Muscle of leg (tissue), 11 donors: Measurements from ENCODE around the gene CD320. TPM values are rescaled to one million over a fixed set of nuclear protein-coding genes. Genes with fewer than 3 reads are reported as not detected.
"Not testable (repeated sequence)": the region's sequence is repeated elsewhere in the genome, so short reads cannot be mapped to it uniquely, and the experiment has no call there.

ENCODE experiments used
- DNase-seq: peaks from one replicate; pipeline ENCODE4 v3.0.0; 2013
- H3K27ac ChIP-seq: one replicate; pipeline ENCODE4 v1.5.1; 2013; ENCODE audit warnings: mild to moderate bottlenecking, low read length, control low read depth
- H3K27me3 ChIP-seq: one replicate; pipeline ENCODE4 v1.6.1; 2013; ENCODE audit warnings: low read length; ENCODE audit not compliant: control insufficient read depth, insufficient read depth
- H3K36me3 ChIP-seq: one replicate; pipeline ENCODE4 v1.6.1; 2013; ENCODE audit warnings: low read length; ENCODE audit not compliant: control insufficient read depth, insufficient read depth
- H3K4me1 ChIP-seq: one replicate; pipeline ENCODE4 v1.6.1; 2013; ENCODE audit warnings: low read length; ENCODE audit not compliant: control insufficient read depth, insufficient read depth
- H3K4me3 ChIP-seq: one replicate; pipeline ENCODE4 v1.5.1; 2013; ENCODE audit warnings: low read length, control low read depth
- H3K9me3 ChIP-seq: replicated peaks from 2 replicates; pipeline ENCODE4 v1.6.1; 2013; ENCODE audit warnings: low read depth, low read length; ENCODE audit not compliant: control insufficient read depth
- WGBS: methylation state at CpG from one replicate; pipeline ENCODE4 v1.1.5; 2013; ENCODE audit warnings: missing lambda C conversion rate; ENCODE audit not compliant: insufficient coverage; 5-methylcytosine and 5-hydroxymethylcytosine counted together
- polyA plus RNA-seq, 8 donors: library from polyadenylated mRNA; unstranded; fragments of 120-200 nt; gene quantifications; one replicate each; pipeline versions ENCODE4 v1.2.1 to v1.2.3, GENCODE V29; 2013; ENCODE audit warnings: inconsistent platforms in 1 of 8, low replicate concordance in 1 of 8; ENCODE audit not compliant: insufficient read length in 8 of 8, insufficient read depth in 1 of 8
- total RNA-seq: library from RNA; stranded (reverse); fragments of 120-200 nt; gene quantifications from one replicate; pipeline ENCODE4 v1.2.4, GENCODE V29; 2013

The CD320 gene
- total and polyA plus RNA-seq, 9 donors: 18.7 to 27.9 (median 23.4) TPM

DNA sequence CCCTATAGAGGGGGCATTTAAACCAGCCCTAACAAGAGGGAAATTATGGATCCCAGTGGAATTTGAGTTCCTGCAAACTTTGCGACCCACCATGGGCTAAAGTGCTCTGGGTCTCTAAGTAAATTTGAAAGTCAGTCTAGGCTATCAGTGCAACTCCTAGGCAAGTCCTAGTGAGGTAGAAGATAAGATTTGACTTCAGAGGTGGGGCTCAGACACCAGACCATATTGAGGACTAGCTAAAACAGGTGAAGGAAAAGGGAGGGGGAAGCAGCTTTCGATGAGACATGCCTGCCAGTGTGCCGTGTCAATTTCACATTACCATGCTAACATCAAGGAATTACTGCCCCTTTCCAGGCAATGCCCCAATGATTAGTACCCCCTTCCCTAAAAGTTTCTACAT, 38.4 kb downstream of the CD320 start:
- no peak for DNase-seq
- Histone ChIP-seq H3K4me1 (peaks cover 8% of the 10 kb centered on the region), H3K4me3 (no peak overlapping the region), H3K27me3 (no peaks in the 10 kb centered on the region), H3K27ac (no peak overlapping the region), H3K36me3 (no peaks in the 10 kb centered on the region), H3K9me3 (no peaks in the 10 kb centered on the region)
- WGBS: 100% methylated on average over 1 of the region's 3 CpGs

DNA sequence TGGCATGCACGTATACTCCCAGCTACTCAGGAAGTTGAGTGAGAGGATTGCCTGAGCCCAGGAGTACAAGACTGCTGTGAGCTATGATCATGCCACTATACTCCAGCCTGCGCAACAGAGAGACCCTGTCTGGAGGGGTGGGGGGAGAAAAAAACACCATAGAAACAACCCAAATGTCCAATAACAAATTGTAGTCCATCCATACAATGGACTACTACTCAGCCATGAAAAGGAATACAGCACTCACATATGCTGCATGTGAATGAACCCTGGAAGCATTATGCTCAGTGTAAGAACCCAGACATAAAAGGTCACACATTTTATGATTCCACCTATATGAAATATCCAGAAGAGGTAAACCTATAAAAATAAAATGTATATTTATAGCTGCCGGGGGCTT, 42.3 kb downstream of the CD320 start:
- H3K4me1 ChIP-seq: peaks cover 8% of the 10 kb centered on the region
- no peak for DNase-seq
- no peaks in the 10 kb centered on the region for H3K9me3 ChIP-seq
- H3K36me3 ChIP-seq: peaks cover 14% of the 10 kb centered on the region
- no peak overlapping the region for H3K27ac ChIP-seq
- no peaks in the 10 kb centered on the region for H3K27me3 ChIP-seq
- no peak overlapping the region for H3K4me3 ChIP-seq
- no CpG with 5 or more reads among the region's 3 CpGs for WGBS

DNA sequence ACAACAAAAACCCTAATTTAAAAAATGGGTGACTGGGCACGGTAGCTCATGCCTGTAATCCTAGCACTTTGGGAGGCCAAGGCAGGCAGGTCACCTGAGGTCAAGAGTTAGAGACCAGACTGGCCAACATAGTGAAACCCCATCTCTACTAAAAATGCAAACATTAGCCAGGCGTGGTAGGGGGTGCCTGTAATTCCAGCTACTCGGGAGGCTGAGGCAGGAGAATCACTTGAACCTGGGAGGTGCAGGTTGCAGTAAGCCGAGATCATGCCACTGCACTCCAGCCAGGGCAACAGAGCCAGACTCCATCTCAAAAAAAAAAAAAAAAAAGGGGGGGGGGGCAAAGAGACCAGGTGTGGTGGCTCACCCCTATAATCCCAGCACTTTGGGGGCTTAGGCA, 43.9 kb downstream of the CD320 start:
- 100% methylated on average over 1 of the region's 4 CpGs for WGBS
- not testable (repeated sequence) for H3K27me3 ChIP-seq, H3K9me3 ChIP-seq, DNase-seq, H3K4me1 ChIP-seq, H3K27ac ChIP-seq, H3K4me3 ChIP-seq
- H3K36me3 ChIP-seq: peaks cover 19% of the 10 kb centered on the region

DNA sequence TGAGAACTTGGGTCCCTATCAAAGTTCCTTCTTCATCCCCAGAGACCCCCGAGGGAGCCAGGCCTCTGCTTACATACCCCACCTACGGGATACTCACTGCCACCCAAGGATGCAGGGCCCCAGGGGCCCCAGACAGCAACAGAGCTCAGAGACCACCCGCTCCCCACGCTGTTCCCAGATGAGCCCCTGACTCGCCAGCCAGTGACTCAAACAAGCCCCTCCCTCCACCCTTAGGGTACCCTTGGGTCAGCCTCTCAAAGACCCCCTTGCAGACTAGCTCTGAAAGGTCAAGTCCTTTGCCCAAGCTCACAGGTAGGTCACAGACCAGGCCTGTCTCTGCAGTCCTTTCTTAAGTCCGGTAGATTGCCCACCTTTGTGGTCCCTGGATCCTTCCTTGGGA, 45.7 kb downstream of the CD320 start:
- H3K27ac ChIP-seq: no peak overlapping the region
- H3K36me3 ChIP-seq: peaks cover 29% of the 10 kb centered on the region
- no peaks in the 10 kb centered on the region for H3K4me1 ChIP-seq
- DNase-seq: no peak
- no peak overlapping the region for H3K4me3 ChIP-seq
- H3K9me3 ChIP-seq: no peaks in the 10 kb centered on the region
- WGBS: 83% methylated on average over 4 of the region's 6 CpGs
- no peaks in the 10 kb centered on the region for H3K27me3 ChIP-seq

DNA sequence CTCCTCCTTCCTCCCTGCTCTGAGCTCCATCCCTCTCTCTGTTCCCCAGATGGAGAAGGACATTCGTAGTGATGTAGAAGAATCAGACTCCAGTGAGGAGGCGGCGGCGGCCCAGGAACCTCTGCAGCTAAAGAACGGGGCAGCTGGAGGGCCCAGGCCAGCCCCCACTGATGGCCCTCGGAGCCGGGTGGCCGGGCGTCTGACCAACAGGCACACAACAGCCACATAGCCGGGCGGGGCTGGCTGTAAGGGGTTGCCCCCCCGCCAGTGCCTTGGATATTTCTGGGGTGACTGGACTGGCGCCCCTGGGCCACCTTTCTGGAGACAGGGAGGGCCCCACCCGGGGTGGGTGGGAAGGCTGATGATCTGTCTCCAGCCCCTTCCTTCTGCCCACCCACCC, 46.3 kb downstream of the CD320 start:
- Histone ChIP-seq H3K36me3 (peaks cover 34% of the 10 kb centered on the region), H3K27me3 (no peaks in the 10 kb centered on the region), H3K4me3 (no peak overlapping the region), H3K27ac (no peak overlapping the region), H3K9me3 (no peaks in the 10 kb centered on the region), H3K4me1 (no peaks in the 10 kb centered on the region)
- WGBS: no CpG with 5 or more reads among the region's 14 CpGs
- DNase-seq: no peak

DNA sequence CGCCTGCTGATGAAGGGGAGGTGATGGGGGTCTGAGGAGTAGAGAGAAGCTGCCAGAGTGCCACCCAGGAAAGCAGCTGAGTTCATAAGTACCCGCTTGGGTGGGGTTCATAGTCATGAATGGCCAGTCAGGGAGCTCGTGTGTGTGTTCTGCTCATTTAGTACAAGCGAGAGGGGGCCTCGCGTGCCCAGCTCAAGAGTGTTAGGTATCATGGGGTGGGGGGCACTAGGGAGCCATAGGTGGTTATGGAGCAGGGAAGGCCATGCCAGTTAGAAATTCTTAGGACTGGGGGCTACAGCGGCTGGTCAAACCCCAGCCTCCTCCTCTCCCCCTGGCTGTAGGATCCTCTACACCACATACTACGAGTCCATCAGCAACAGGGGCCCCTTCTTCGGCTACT, 46.8 kb downstream of the CD320 start:
- 83% methylated on average over 8 of the region's 9 CpGs for WGBS
- Histone ChIP-seq H3K9me3 (no peaks in the 10 kb centered on the region), H3K27ac (no peak overlapping the region), H3K36me3 (peaks cover 39% of the 10 kb centered on the region), H3K27me3 (no peaks in the 10 kb centered on the region), H3K4me1 (no peaks in the 10 kb centered on the region), H3K4me3 (no peak overlapping the region)
- DNase-seq: no peak

DNA sequence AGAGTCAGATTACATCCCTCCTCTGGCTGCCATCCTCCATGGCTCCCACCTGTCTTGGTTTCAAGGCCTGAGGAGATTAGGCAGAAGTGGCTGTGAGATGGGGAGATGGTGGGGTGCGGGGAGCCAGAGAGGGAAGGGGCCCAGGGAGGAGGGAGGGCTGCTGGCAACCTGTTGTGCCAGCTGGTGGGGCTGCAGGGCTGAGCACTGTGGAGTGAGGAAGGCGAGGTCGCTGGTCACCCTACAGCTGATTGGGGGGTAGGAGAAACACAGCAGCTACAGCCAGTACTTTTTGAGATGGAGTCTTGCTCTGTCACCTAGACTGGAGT, 48.3 kb downstream of the CD320 start:
- no peak overlapping the region for H3K27ac ChIP-seq
- no peaks in the 10 kb centered on the region for H3K9me3 ChIP-seq
- no peaks in the 10 kb centered on the region for H3K4me1 ChIP-seq
- DNase-seq: no peak
- no peak overlapping the region for H3K4me3 ChIP-seq
- H3K36me3 ChIP-seq: peaks cover 52% of the 10 kb centered on the region
- H3K27me3 ChIP-seq: no peaks in the 10 kb centered on the region
- WGBS: 92% methylated on average over 1 of the region's 3 CpGs

DNA sequence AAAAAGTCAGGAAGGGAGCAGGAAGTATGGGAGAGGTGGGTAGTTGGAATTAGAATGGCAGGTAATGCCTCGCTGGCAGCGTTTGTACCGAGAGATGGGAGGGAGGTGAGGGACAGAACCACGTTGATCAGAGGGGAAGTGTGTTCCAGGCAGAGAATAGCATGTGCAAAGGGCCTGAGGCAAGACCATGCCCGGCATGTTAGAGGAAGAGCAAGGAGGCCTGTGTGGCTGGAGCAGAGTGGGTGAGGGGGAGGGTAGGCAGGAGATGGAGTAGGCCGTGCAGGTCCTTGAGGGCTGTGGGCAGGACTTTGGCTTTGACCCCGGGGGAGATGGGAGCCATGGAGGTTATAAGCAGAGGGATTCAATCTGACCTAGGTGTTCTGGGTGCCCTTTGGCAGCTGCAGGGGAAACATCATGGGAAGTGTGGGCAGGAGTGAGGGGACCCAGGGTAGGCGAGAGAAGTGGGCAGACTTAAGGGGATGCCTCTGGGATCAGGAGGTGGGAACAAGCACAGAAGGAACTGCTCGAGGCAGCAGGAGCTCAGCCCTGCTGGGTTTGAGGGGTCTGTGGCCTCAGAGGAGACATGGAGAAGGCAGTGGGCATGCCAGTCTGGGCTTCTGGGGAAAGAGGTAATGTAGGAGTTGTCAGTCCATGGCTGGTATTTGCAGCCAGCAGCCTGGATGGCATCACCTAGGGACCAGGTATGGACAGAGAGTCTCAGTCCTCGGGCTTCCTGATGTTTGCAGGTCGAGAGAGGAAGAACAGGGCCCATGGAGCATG, 48.8 kb downstream of the CD320 start:
- no peaks in the 10 kb centered on the region for H3K27me3 ChIP-seq
- WGBS: 90% methylated on average over 9 of the region's 11 CpGs
- DNase-seq: no peak
- H3K9me3 ChIP-seq: no peaks in the 10 kb centered on the region
- H3K36me3 ChIP-seq: peaks cover 52% of the 10 kb centered on the region
- H3K4me3 ChIP-seq: no peak overlapping the region
- no peaks in the 10 kb centered on the region for H3K4me1 ChIP-seq
- no peak overlapping the region for H3K27ac ChIP-seq

DNA sequence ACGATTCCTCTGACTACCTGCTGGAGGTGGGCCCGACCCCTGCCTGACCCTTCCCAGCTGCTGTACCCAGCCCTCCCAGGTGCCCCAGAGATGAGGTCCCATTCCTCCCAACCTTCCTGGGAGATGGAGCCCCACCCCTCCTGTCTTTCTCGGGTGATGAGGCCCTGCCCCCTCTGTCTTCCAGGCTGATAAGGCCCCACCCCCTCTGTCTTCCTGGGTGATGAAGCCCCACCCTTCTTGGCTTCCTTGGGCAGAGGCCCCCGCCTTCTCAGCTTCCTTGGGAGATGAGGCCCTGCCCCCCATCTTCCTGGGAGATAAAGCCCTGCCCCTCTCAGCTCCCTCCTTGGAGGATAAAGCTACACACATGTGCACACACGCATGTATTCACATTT, 51.1 kb downstream of the CD320 start:
- 62% methylated on average over 3 of the region's 5 CpGs for WGBS
- no peak for DNase-seq
- Histone ChIP-seq H3K27ac (no peak overlapping the region), H3K36me3 (peaks cover 46% of the 10 kb centered on the region), H3K4me1 (no peaks in the 10 kb centered on the region), H3K4me3 (no peak overlapping the region), H3K9me3 (no peaks in the 10 kb centered on the region), H3K27me3 (no peaks in the 10 kb centered on the region)

DNA sequence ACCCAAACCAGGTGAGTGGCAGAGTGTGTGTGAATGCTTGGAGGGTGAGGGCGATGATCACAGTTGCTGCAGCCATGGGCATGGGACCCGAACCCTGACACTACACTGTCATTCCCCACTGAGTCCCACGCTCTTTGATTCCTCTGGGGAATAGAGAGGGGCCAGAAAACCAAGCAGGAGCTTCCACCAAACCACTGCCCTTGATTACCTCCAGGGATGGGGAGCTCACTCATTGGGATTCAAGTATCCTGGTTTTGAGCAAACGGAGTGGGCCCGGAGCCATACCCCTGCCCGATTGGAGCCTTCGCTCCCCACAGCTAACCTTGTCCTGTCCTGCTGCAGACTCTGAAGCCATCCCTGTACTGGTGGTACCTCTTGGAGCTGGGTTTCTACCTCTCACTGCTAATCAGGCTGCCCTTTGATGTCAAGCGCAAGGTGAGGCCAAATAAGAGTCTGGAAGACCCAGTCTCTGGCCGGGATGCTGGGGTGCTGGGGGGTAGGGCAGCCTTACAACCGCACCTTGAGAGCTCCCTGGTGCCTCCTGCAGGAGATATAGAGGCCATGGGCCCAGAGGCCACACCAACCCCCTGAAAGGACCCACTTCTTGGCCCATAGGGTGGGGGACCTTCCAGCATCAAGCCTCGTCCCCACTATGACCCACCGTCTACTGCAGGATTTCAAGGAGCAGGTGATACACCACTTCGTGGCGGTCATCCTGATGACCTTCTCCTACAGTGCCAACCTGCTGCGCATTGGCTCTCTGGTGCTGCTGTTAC, 51.7 kb downstream of the CD320 start:
- WGBS: 88% methylated on average over 11 of the region's 15 CpGs
- no peak for DNase-seq
- peaks cover 43% of the 10 kb centered on the region for H3K36me3 ChIP-seq

More for the DNA sequence above, 51.7 kb downstream of the CD320 start:
- H3K4me1 ChIP-seq: no peaks in the 10 kb centered on the region
- no peaks in the 10 kb centered on the region for H3K27me3 ChIP-seq
- H3K27ac ChIP-seq: no peak overlapping the region
- no peak overlapping the region for H3K4me3 ChIP-seq
- H3K9me3 ChIP-seq: no peaks in the 10 kb centered on the region
